HL-60/S4 (cell line): ENCODE measurements around the gene LILRB5.
"Not testable (repeated sequence)": the region's sequence is repeated elsewhere in the genome, so short reads cannot be mapped to it uniquely, and the experiment has no call there.

Experiments used
- in situ Hi-C: fragments of 300-500 bp; cut with MboI; formaldehyde crosslinking; loops from 2 replicates; pipeline ENCODE4 v1.14.3; 2022; ENCODE audit warnings: low sequenced_read_pairs

LILRB5 gene

DNA sequence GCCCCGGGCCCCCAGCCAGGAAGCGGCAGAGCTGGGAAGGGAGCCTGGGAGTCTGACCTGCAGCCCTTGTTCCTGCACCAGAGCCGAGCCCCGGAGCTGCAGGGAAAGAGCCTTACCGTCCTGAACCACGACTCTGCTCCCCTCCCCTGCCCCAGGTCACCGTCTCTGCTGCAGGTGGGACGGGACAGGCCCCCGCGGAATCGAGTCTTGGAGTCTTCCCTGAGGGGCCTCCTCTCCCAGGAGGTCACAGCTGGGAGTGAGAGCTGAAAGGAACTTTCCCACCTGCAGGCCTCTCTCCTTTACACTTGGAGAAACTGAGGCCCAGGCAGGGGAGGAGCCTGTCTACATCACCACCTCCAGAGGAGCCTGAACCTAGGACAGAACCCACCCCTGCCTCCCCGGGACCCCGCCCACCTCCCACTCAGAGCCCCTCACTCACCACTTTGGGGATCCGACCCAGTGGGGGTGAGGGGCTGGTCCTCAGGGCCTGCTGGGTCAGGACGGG, 20.1 kb upstream of the LILRB5 start:
- in situ Hi-C loops, result not testable (repeated sequence)

DNA sequence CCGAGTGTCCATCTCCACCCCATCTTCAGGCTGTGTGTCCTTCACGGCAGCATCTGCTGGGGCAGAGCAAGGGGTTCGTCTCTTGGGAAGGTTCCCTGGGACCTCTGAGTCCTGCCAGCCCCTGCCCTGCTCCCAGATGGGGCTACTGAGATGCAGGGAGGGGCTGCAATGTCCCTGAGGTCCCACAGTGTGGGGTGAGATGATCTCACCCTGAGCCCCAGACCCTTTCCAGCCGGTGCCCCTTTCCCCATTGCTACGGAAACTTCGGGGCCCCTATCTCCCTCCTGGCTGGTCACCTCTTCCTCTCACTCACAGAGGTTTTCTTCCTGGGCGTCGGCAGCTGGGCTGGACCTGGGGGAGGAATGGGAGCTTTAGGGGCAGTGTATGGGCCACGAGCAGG, 18.9 kb upstream of the LILRB5 start:
- in situ Hi-C loops, result no loop called here

DNA sequence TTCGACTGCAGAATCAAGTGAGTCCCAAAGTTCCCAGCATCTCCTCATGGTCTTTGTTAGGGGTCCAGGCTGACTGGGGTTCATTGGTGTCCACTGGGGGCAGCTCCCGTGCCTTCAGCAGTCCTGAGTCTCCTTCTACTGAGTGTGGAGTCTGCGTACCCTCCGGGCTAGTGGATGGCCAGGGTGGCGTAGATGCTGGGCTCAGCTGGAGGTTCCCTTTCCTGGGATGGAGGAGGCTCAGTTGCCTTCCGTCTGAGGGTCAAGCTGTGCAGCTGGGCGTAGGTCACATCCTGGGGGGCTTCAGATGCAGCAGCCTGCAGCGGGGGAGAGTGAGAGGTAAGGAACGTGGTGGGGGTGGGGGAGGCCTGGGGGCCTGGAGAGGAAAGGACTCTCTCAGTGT, 17.4 kb upstream of the LILRB5 start:
- in situ Hi-C loops, result not testable (repeated sequence)

DNA sequence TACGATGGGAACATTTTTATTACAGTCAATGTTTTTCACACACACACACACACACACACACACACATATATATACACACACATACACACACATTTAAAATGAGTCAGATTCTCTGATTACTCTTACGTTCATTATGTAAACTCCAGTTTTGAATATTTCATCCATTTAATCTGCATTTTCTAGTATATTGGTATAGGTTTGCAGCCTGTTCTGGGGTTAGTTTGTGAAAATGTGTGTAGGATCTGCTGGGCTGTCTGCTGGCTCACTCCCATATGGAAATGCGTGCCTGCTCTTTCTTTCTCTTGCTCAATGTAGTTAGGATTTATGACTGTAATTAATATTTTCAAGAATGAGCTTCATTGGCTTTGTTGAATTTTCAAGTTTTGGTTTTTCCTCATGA, 16.7 kb upstream of the LILRB5 start:
- in situ Hi-C loops, result no loop called here

DNA sequence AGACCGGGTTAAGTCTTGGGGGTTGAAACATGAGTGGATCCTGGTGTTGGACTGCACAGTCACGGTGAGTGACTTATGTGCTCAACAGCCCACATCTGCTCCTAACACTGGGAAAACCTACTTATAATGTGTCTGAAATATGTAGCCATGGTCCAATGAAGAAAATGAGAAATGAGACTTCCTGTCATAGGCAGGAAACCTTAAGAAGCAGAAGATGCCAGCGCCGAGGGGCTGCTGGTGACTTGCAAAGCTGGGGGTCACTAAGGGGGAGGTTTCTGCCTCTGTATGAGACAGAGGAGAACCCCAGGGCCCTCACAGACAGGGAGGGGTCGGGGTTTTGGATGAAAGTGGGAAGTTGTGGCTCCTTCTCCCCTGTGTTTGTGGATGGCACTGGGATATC, 15.1 kb upstream of the LILRB5 start:
- in situ Hi-C loops, result not testable (repeated sequence)

DNA sequence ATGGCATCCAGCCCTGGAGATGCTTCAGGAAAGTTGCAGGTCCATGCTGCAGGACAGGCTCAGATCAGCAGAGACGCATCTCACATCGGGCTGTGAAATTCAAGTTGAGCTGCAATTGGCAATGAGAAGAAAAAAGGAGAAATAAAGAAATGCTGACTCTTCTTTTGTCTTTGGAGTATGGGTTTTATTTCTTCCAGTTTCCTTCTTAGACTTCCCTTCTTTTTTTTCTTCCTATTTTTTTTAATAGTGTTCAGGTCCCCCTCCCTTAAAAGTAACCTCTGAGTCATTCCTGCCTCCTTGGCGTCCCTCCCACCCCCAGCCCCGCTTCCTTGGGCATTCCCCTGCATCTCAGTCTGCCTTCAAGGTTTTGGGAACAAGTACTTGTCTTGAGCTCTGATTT, 14.5 kb upstream of the LILRB5 start:
- in situ Hi-C loops, result not testable (repeated sequence)

DNA sequence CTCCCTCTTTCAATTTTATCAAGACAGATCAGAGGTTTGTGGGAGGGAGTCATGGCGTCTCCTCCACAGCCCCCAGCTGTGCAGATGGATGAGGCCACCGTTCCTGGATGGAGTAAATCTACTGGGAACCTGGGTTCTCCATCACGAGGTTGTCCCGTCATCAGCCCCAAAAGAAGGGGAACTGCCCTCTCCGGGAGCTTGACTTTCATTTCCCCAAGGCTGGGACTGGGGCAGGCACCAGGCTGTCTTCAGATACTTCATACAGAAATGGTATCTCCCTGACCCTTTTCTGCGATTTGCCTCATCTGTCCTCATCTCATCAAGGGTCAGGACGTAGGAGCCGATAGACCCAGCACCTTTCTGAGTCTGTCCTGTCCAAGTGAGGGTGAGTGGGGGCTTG, 14.0 kb upstream of the LILRB5 start:
- in situ Hi-C loops, result no loop called here

DNA sequence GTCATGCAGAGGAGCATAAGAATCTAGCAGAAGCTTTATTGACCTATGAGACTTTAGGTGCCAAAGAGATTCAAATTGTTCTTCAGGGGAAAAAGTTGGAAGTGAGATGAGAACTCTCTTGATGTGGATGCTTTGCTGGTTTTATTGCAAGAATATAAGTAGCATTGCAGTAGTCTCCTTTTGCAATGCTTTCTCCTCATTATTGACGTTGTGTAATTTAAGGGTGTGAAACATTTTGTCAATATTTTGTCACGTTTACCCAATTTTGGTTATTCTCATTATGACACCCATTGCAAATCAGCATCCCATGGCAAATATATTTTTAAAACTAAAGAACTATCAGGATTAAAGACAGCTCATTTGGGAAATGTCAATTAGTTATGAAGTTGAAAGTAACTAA, 11.9 kb upstream of the LILRB5 start:
- in situ Hi-C loops, result no loop called here

DNA sequence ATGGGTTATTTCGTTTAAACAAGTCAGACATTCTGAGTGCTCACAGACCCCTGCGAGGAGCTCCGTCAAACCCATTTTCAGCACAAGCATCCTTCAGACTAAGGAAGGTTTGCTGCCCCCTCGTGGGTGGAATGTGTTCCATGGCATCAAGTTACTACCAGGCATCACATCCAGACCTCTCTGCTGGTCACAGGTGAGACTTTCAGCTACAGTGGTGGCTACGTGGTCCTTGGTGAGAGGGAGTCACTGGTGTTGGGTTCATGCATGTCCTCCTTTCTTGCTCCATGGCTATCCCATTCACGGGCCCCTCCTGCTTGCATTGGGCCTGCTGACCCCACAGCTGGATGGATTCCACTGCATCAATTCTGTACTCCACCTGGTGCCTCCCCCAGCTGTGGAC, 9.1 kb upstream of the LILRB5 start:
- in situ Hi-C loops, result no loop called here

DNA sequence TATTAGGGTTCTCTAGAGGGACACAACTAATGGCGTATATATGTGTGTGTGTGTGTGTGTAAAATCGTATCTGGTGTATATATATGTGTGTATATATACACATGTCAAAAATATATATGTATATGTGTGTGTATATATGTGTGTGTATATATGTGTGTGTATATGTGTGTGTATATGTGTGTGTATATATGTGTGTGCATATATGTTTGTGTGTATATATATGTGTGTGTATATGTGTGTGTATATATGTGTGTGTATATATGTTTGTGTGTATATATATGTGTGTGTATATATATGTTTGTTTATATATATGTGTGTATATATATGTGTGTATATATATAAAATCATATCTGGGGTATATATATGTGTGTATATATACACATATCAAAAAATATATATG, 5.4 kb upstream of the LILRB5 start:
- in situ Hi-C loops, result no loop called here

DNA sequence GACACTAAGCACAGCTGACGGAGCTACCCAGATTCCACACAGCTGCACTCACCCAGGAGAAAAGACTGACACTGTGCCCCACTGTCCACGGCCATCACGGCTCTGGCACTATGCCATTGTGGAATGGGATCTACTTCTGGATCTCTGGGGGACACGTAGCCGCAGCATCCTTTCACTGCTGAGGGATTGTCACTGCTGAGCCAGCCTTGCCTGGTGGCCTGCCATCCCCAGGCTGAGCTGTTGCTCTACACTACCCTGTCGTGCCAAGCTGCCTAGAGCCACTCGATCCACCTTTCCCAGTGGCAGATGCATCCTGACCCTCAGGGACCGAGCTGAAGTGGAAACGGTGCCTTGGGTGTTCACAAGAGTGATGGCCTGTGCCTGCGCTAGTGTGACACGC, 5.0 kb upstream of the LILRB5 start:
- in situ Hi-C loops, result no loop called here

DNA sequence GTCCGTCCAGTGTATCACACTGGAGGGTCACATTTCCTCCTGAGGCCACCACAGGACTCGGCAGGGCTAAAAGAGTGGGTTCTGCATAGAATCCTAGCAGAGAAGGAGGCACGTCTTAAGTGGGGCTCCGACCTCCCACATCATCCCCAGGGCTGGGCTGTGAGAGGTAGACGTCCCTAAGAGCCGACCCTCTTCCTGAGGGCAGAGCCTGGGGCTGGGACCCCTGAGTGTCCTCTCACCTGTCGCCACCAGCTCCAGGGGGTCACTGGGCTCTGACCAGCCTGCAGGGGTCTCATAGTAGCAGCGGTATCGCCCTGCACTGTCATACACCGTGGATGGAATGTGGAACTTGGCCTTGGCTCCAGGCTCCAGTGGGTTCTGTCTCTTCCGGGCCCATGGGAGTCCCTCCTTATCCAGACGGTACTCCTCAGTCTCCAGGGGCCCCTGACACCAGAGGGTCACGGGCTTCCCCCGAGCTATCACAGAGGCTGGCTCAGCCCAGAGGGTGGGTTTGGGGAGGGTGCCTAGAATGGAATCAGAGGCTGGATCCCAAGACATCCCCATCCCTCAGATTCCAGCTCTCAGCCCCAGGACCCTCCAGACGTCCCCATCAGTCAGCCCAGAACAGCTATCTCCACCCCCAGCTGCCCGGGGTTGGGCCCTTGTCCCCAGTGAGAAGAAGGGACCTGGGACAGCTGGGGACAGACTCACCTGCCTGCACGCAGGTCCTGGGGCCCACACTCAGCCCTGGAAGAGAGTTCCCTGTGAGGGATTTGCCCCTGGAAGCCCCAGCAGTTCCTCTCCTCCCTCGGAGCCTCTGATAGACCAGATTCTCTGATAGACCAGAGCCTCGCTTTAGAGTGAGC, 590 bp downstream of the LILRB5 start:
- in situ Hi-C loops, result no loop called here

DNA sequence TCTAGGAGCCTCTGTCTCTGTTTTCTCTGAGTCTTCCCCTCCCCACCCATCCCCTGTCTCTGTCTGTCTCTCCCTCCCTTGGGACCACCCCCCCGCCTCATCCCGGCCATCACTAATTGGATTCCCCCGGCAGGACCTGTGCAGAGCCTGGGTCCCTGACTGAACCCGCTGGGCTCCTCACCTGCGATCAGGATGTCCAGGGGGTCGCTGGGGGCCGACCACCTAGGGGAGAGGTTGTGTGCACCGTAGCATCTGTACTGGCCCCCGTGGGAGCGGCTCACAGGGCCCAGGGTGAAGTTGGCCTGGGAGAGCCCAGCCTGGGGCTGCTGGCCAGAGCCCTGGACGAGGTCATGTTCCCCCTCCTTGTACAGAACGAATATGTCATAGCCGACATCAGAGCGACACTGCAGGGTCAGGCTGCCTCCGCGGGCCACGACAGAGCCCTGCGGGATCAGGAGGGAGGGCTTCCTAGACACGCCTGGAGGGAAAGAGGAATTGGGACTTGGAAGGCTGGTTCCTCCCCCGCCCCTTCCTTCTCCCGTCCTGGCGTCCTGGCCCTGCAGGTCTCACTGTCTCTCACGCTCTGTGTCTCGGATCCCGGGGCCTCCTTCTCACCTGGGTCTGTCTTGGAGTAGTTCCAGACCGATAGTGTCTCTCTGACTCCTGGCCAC, 1.8 kb downstream of the LILRB5 start:
- in situ Hi-C loops, result no loop called here

DNA sequence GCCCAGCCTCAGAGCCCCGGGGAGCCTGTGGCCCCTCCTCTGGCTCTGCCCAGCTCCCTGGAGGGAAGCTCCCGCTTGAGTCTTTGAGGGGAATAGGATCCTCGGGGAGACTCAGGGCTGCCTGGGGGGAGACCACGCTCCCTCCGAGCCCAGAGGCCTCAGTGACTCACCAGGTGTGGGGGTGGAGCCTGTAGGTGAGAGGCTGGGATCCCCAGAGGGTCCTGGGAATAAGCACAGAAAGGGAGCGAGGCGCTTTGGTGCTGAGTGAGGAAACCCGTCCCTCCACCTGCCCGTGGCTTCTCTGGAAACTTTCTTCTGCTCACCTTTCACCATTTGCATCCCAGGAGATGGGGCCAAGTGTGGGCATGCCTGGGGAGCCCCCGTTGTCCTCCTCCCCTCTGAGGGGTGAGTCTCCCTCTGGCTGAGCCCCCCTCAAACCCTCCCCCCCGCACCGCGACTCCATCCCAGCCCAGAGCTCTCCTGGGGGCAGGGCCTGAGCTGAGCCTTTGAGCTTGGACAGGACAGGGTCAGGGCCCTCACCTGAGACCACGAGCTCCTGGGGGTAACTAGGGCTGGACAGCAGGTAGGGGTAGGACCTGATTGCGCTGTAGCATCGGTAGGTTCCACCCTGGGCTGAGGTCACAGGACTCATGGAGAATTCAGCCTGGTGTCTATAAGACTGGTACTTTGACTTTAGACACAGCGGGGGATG, 2.7 kb downstream of the LILRB5 start:
- in situ Hi-C loops, result no loop called here

DNA sequence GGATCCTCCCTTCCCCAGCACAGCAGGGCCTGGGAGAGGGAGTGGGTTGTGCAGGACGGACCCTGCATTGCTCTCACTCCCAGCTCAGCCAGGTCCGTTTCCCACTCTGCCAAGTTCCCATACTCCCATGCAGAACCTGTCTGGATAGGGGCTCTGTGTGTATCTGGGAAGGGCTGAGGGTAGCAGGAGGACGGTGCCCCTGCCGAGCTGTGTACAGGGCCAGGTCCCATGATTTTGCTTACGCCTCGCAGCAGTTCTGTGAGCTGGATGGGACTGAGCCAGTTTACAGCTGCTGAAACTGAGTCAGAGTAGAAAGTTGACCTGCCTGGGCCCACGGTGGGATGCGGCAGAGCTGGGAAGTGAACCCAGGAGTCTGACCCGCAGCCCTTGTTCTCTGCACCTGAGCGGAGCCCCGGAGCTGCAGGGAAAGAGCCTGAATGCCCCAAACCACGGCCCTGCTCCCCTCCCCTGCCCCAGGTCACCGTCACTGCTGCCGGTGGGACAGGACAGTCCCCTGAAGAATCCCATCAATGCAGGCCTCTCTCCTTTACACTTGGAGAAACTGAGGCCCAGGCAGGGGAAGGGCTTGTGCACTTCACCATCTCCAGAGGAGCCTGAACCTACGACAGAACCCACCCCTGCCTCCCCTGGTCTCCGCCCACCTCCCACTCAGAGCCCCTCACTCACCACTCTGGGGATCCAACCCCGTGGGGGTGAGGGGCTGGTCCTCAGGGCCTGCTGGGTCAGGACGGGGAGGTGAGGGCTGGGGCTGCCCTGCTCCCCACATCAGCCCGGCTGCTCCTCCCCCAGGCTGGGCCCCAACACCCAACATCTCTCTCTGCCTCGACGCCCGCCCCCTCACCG, 3.5 kb downstream of the LILRB5 start:
- in situ Hi-C loops, result no loop called here

DNA sequence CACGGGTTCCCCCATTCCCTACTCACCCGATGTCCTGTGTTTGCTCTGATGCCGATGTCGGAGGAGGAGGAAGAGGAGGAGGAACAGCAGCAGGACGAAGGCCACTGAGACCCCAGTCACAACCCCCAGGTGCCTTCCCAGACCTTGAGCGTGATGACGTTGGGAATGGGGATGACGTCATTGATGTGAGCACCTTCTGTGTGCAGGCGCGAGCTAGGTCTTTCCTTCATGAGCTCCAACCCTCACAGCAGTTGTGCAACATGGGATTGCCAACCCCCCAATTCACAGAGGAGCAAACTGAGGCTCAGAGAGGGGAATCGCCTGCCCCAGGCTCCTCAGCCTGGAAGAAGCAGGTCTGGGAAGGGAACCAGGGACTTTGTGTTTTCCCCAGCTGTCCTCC, 4.2 kb downstream of the LILRB5 start:
- in situ Hi-C loops, result no loop called here

DNA sequence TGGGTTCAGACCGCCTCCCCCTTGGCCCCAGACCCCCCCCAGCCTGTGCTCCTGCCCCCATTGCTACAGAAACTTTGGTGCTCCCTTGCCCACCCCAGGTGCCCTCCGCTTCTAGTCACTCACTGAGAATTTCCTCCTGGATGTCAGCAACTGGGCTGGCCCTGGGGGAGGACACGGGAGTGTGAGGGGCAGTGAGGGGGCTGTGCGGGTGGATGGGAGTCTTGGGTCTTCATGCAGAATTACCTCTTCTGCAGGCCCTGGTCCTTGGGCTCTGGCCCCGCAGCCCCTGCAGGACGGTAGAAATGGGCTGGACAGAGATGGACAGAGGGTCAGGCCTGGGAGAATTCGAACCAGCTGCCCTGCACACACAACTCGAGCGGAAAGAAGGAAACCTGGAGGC, 4.8 kb downstream of the LILRB5 start:
- in situ Hi-C loops, result no loop called here

DNA sequence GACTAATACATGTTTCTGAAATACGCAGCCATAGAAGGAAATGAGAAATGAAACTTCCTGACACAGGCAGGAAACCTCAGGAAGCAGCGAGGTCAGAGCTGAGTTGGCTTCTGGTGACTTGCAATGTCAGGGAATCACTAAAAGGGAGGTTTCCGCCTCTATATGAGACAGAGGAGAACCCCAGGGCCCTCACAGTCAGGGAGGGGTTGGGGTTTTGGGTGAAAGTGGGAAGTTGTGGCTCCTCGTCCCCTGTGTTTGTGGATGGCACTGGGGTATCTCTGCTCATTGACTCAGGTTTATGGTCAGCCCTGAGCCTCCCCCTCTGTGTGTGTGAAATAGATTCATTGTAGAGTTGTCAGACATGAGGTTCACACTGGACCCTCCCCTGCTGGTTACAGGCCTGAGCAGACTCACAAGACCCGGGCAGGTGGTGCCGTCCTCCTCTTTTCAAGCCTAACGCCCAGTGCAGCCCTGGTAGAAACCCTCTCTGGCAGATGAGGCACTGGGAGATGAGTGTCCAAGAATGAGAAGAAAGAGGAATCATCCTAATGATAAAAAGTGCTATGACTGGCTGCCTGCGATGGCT, 9.0 kb downstream of the LILRB5 start:
- in situ Hi-C loops, result no loop called here

DNA sequence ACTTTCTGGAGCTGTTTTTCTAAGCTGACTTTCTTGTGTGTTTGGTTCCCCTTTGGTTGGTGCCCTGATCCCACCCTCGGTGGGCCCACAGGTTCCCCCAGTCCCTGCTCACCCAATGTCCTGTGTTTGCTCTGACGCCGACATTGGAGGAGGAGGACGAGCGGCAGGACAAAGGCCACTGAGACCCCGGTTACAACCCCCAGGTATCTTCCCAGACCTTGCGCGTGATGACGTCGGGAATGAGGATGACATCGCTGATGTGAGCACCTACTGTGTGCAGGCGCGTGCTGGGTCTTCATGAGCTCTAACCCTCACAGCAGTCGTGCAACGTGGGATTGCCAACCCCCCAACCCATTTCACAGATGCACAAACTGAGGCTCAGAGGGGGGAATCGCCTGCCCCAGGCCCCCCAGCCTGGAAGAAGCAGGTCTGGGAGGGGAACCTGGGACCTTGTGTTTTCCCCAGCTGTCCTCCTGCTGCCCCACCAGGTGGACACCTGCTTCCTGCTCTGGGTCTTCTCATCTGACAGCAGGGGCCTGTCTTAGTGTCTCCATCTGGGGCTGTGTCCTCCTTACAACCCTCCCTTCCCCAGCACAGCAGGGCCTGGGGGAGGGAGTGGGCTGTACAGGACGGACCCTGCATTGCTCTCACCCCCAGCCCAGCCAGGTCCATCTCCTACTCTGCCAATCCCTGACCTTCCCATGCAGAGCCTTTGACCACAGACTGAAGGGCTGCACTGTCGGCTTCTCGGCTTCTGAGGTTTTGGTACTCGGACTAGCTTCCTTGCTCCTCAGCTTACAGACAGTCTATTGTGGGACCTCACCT, 9.8 kb downstream of the LILRB5 start:
- in situ Hi-C loops, result no loop called here

DNA sequence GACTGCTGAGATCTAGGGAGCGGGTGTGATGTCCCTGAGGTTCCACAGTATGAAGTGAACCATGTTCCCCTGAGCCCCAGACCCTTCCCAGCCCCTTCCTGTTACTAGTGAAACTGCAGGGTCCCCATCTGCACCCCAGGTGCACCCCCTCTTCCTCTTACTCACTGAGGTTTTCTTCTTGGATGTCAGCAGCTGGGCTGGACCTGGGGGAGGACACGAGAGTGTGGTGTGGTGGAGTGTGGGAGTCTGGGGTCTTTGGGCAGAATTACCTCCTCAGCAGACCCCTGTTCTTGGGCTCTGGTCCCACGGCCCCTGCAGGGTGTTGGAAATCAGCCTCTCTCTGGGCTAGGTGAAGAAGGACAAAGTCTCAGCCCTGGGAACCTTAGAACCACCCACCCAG, 11.1 kb downstream of the LILRB5 start:
- in situ Hi-C loops, result no loop called here
